ENCODE results near the gene STMP1. TPM values are rescaled to one million over a fixed set of nuclear protein-coding genes. Genes with fewer than 3 reads are reported as not detected.

STMP1 gene
- total and polyA plus RNA-seq, 2 of the 8 experiments (the other 6 are each of a cell fraction or from before 2014, with no cell fraction given) = 22.7 to 36.7 TPM

DNA sequence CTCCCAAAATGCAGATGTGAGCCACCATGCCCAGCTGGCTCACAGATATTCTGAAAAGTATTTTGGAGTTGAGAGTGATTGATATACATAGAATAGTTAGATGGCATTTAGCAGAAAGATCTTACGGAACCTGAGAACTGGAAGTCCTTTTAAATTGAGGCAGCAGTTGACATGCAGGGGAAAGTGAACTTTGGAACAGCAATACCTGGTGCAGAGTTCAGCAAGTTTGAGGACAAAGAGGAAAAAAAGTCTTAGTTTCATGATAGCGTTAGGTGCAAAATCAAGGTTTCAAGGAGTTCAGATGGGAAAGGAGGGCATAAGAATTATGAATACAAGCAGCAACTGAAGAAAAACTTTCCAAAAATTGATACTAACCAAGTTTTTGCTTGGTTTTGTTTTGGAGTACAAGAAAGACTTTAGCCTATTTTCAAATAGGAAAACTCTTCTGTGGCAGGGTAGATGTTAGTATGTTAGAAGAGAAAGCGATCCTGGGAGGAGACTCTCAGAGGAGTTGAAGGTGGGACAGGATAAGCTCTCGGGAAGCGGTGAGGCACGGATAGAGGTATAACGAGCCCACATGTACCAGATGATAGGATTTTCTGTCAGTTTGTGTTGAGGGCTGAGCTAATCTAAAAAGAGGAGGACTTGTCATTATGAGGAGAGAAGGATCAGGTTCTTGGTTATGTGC, 28.0 kb upstream of the STMP1 start:
- Histone ChIP-seq H3K27me3 (replicated peaks in 1 of 4; ENCODE audit: control insufficient read depth in 3 of 4, extremely low read depth in 1 of 4, insufficient read depth in 3 of 4, low read length in 3 of 4) (no peaks in the 10 kb centered on the region), H2BK20ac (ENCODE audit: low read length) (no peak overlapping the region), H3K23me2 (ENCODE audit: low read depth, low read length) (no peaks in the 10 kb centered on the region), H4K8ac (ENCODE audit: extremely low read depth, insufficient read depth, low read length) (no peak overlapping the region), H3K4me2 (ENCODE audit: insufficient read depth in 1 of 2, low read depth in 2 of 2, low read length in 2 of 2) (no peak overlapping the region), H3K9ac (replicated peaks in 1 of 4; ENCODE audit: extremely low read depth in 1 of 4, low read depth in 3 of 4, low read length in 3 of 4) (no peak overlapping the region), H2BK12ac (ENCODE audit: low read depth, low read length) (no peak overlapping the region), H3K4me3 (ENCODE audit: extremely low read depth in 1 of 4, insufficient read depth in 2 of 4, low read depth in 3 of 4, low read length in 4 of 4) (no peak overlapping the region), H4K5ac (ENCODE audit: insufficient read length, low read depth, low read length) (no peak overlapping the region), H3K79me2 (ENCODE audit: control insufficient read depth in 1 of 2, insufficient read depth in 2 of 2, low read length in 2 of 2) (no peaks in the 10 kb centered on the region), H3K4ac (replicated peaks; ENCODE audit: insufficient read length, low read depth, low read length) (no peak overlapping the region), H3K79me1 (ENCODE audit: low read depth, low read length) (no peaks in the 10 kb centered on the region; the same call in 1 of the 2 replicates), H2AFZ (ENCODE audit: low read length) (no peak overlapping the region), H3K56ac (replicated peaks; ENCODE audit: insufficient read length, low read depth, low read length) (no peak overlapping the region), H3K18ac (ENCODE audit: extremely low read depth, low read length) (no peak overlapping the region), H3K9me3 (ENCODE audit: insufficient read depth in 2 of 2, low read depth in 1 of 2, low read length in 1 of 2) (no peaks in the 10 kb centered on the region), H3K27ac (ENCODE audit: low read depth, low read length) (no peak overlapping the region), H4K91ac (replicated peaks; ENCODE audit: insufficient read length, low read length) (no peak overlapping the region), H3K14ac (ENCODE audit: insufficient read length) (no peak overlapping the region), H2BK15ac (ENCODE audit: low read length) (no peak overlapping the region), H2BK5ac (ENCODE audit: low read depth, low read length) (no peak overlapping the region), H2AK5ac (ENCODE audit: low read depth, low read length) (no peak overlapping the region), H2BK120ac (replicated peaks; ENCODE audit: low read depth, low read length) (no peak overlapping the region), H3K4me1 (replicated peaks in 1 of 4; ENCODE audit: control insufficient read depth in 3 of 4, insufficient read depth in 4 of 4, low read length in 3 of 4) (no peaks in the 10 kb centered on the region), H3K23ac (ENCODE audit: insufficient read length) (no peak overlapping the region), H3K36me3 (ENCODE audit: control insufficient read depth in 2 of 4, insufficient read depth in 4 of 4, low read length in 3 of 4) (peaks cover 24 to 91% (median 69%) of the 10 kb centered on the region in 4 experiments), H4K20me1 (replicated peaks in 1 of 2; ENCODE audit: control insufficient read depth in 1 of 2, insufficient read depth in 2 of 2, low read length in 2 of 2) (peaks cover 0 to 3% of the 10 kb centered on the region in 2 experiments)
- TF ChIP-seq TAF7 (optimal IDR thresholded peaks at IDR 0.05; ENCODE audit: borderline replicate concordance, low read depth, low read length) = no peak
- TF ChIP-seq SP1 (IDR thresholded peaks at IDR 0.05; ENCODE audit: low read depth, low read length) = no peak
- no peak for DNase-seq (ENCODE audit: low read depth in 1 of 2, low spot score in 2 of 2)
- CTCF ChIA-PET (ENCODE audit: partially characterized antibody) = interaction anchor here (0.9 to 14.2 kb wide), 3 partner anchors 11 to 103 kb away, joined by 3 to 114 read pairs (median 6); no protein-coding TSS in a partner anchor
- POLR2A ChIA-PET (ENCODE audit: partially characterized antibody) = interaction anchor here (2.0 kb wide), 1 partner anchor 10 kb away, joined by 6 read pairs; no protein-coding TSS in a partner anchor
- WGBS, 2 experiments (ENCODE audit: extremely low coverage in 1 of 2, insufficient coverage in 1 of 2, insufficient read length in 1 of 2, insufficient replicate concordance in 2 of 2, low coverage in 1 of 2, low lambda C conversion rate in 2 of 2, missing lambda C conversion rate in 1 of 2) = 92% methylated on average over 7 of the region's 7 CpGs; no CpG with 5 or more reads in 1 of the 2 experiments
- FAIRE-seq = no peak

Measured in H1 (cell line).